AG10803 (cell line): ENCODE data around the gene PLRG1.

Experiments
- DNase-seq: peaks from one replicate; pipeline ENCODE4 v3.0.0; 2010; ENCODE audit warnings: low read depth
- H3K4me3 ChIP-seq: 2 replicates; pipeline ENCODE4 v1.5.1; 2011; ENCODE audit warnings: mild to moderate bottlenecking, low read length, control low read depth
- CTCF ChIP-seq: conservative IDR thresholded peaks from 2 replicates; pipeline ENCODE4 v1.5.1; 2011; ENCODE audit warnings: mild to moderate bottlenecking, low read length, control low read depth, inconsistent platforms

The PLRG1 gene

GRCh38 chr4:154519214-154519613, 31.0 kb downstream of the PLRG1 start:
- TF ChIP-seq CTCF = no peak
- no peak for DNase-seq

GRCh38 chr4:154517591-154517990, 32.6 kb downstream of the PLRG1 start:
- H3K4me3 ChIP-seq = no peak overlapping the region
- no peak for TF ChIP-seq CTCF
- no peak for DNase-seq

More at GRCh38 chr4:154519214-154519613, 31.0 kb downstream of the PLRG1 start:
- no peak overlapping the region for H3K4me3 ChIP-seq

- DNase-seq = no peak
- no peak overlapping the region for H3K4me3 ChIP-seq
- no peak for TF ChIP-seq CTCF
Observed at GRCh38 chr4:154516318-154517029, 33.7 kb downstream of the PLRG1 start.

GRCh38 chr4:154511981-154512380, 38.2 kb downstream of the PLRG1 start:
- H3K4me3 ChIP-seq = no peak overlapping the region
- TF ChIP-seq CTCF = no peak
- DNase-seq = no peak

- H3K4me3 ChIP-seq = no peak overlapping the region
- no peak for TF ChIP-seq CTCF
- no peak for DNase-seq
Observed at GRCh38 chr4:154511548-154511947, 38.7 kb downstream of the PLRG1 start.

- DNase-seq = no peak
Observed at GRCh38 chr4:154507156-154507555, 43.0 kb downstream of the PLRG1 start.

More at GRCh38 chr4:154507156-154507555, 43.0 kb downstream of the PLRG1 start:
- no peak overlapping the region for H3K4me3 ChIP-seq
- TF ChIP-seq CTCF = no peak
